H7 (cell line): ENCODE data around the gene MYF5. TPM values are rescaled to one million over a fixed set of nuclear protein-coding genes. Genes with fewer than 3 reads are reported as not detected.

Experiments used
- DNase-seq: peaks from one replicate; pipeline ENCODE4 v3.0.0; 2012
- H3K27me3 ChIP-seq: 2 replicates; pipeline ENCODE4 v1.6.0; 2011; ENCODE audit warnings: mild to moderate bottlenecking, low read length; ENCODE audit not compliant: control insufficient read depth, insufficient read depth
- H3K36me3 ChIP-seq: replicated peaks from 2 replicates; pipeline ENCODE4 v1.5.1; 2011; ENCODE audit warnings: low read length; ENCODE audit not compliant: control insufficient read depth, insufficient read depth
- H3K4me3 ChIP-seq: 2 replicates; pipeline ENCODE4 v1.5.1; 2011; ENCODE audit warnings: low read depth, mild to moderate bottlenecking, control low read depth, low read length, moderate library complexity; ENCODE audit not compliant: insufficient read depth
- total RNA-seq: library from RNA; depleted of rRNA; stranded (reverse); fragments of >200 nt; shearing (Covaris generic); gene quantifications from 2 replicates; pipeline ENCODE4 v1.2.3, GENCODE V29; 2014

Gene MYF5
- total RNA-seq, 1 experiment from 2014 or later, result not detected

GRCh38 chr12:80698847-80699542 is 17.7 kb upstream of the MYF5 start:
- peaks cover 7% of the 10 kb centered on the region; the same call in 1 of the 2 replicates for H3K27me3 ChIP-seq
- DNase-seq, result no peak
- no peak overlapping the region for H3K4me3 ChIP-seq
- H3K36me3 ChIP-seq, result no peaks in the 10 kb centered on the region

- H3K36me3 ChIP-seq, result no peaks in the 10 kb centered on the region
- no peak for DNase-seq
- H3K27me3 ChIP-seq, result peaks cover 15% of the 10 kb centered on the region
- no peak overlapping the region for H3K4me3 ChIP-seq
These were observed 16.4 kb upstream of the MYF5 start for GRCh38 chr12:80700327-80700726.

- Histone ChIP-seq H3K4me3 (no peak overlapping the region), H3K36me3 (no peaks in the 10 kb centered on the region), H3K27me3 (peaks cover 25% of the 10 kb centered on the region)
- no peak for DNase-seq
These were observed 15.3 kb upstream of the MYF5 start for GRCh38 chr12:80701388-80701787.

- H3K27me3 ChIP-seq, result peaks cover 43% of the 10 kb centered on the region
- no peaks in the 10 kb centered on the region for H3K36me3 ChIP-seq
- no peak for DNase-seq
- H3K4me3 ChIP-seq, result no peak overlapping the region
These were observed 13.6 kb upstream of the MYF5 start for GRCh38 chr12:80702889-80703805.

- Histone ChIP-seq H3K27me3 (peaks cover 56% of the 10 kb centered on the region), H3K36me3 (no peaks in the 10 kb centered on the region), H3K4me3 (no peak overlapping the region)
- DNase-seq, result no peak
These were observed 12.3 kb upstream of the MYF5 start for GRCh38 chr12:80704420-80704819.

- H3K4me3 ChIP-seq, result peak within 1 kb of the TSS; percentile 32
- H3K27me3 ChIP-seq, result peaks cover 82% of the 10 kb centered on the region
- no peaks in the 10 kb centered on the region for H3K36me3 ChIP-seq
- DNase-seq, result no peak
These were observed 9.4 kb upstream of the MYF5 start, which contains the start of gene MYF6 for GRCh38 chr12:80707126-80707829. MYF6 (plus strand) TSS chr12:80707634; CDS start chr12:80707720, 86 bp downstream.

GRCh38 chr12:80707830-80708258 is 8.9 kb upstream of the MYF5 start:
- no peak for DNase-seq
- H3K27me3 ChIP-seq, result peaks cover 86% of the 10 kb centered on the region

GRCh38 chr12:80708259-80708974 is 8.3 kb upstream of the MYF5 start:
- Histone ChIP-seq H3K27me3 (peaks cover 91% of the 10 kb centered on the region), H3K4me3 (peak overlapping the region; percentile 32), H3K36me3 (no peaks in the 10 kb centered on the region)
- peak; percentile 70 for DNase-seq

More at GRCh38 chr12:80707830-80708258, 8.9 kb upstream of the MYF5 start:
- Histone ChIP-seq H3K36me3 (no peaks in the 10 kb centered on the region), H3K4me3 (peak overlapping the region; percentile 32; the same call in 1 of the 2 replicates)

- H3K36me3 ChIP-seq, result no peaks in the 10 kb centered on the region
- peaks cover 90% of the 10 kb centered on the region for H3K27me3 ChIP-seq
- no peak for DNase-seq
- no peak overlapping the region for H3K4me3 ChIP-seq
These were observed 7.8 kb upstream of the MYF5 start for GRCh38 chr12:80708975-80709328.

- H3K4me3 ChIP-seq, result peak overlapping the region; percentile 29; the same call in 1 of the 2 replicates
- DNase-seq, result peak; percentile 38
- H3K27me3 ChIP-seq, result peaks cover 90% of the 10 kb centered on the region
- H3K36me3 ChIP-seq, result no peaks in the 10 kb centered on the region
These were observed 6.6 kb upstream of the MYF5 start for GRCh38 chr12:80709811-80710726.

GRCh38 chr12:80710727-80711449 is 5.8 kb upstream of the MYF5 start:
- Histone ChIP-seq H3K36me3 (no peaks in the 10 kb centered on the region), H3K4me3 (no peak overlapping the region), H3K27me3 (peaks cover 89% of the 10 kb centered on the region)
- no peak for DNase-seq

GRCh38 chr12:80711866-80712265 is 4.8 kb upstream of the MYF5 start:
- H3K27me3 ChIP-seq, result peaks cover 88% of the 10 kb centered on the region
- no peaks in the 10 kb centered on the region for H3K36me3 ChIP-seq
- H3K4me3 ChIP-seq, result no peak overlapping the region
- no peak for DNase-seq

- Histone ChIP-seq H3K4me3 (no peak overlapping the region), H3K36me3 (no peaks in the 10 kb centered on the region), H3K27me3 (peaks cover 85% of the 10 kb centered on the region)
- DNase-seq, result no peak
These were observed 3.8 kb upstream of the MYF5 start for GRCh38 chr12:80712866-80713265.
